Activated T-helper 9 cell treated with anti-CD3 and anti-CD28 coated beads, Interleukin-2, amount 50 U/mL, for 16 hours (primary cell): ENCODE data around the gene APBB2.

Experiments
- DNase-seq: peaks from one replicate; pipeline ENCODE4 v3.0.0-alpha.2; 2020; ENCODE audit warnings: low read depth

APBB2 gene

DNA sequence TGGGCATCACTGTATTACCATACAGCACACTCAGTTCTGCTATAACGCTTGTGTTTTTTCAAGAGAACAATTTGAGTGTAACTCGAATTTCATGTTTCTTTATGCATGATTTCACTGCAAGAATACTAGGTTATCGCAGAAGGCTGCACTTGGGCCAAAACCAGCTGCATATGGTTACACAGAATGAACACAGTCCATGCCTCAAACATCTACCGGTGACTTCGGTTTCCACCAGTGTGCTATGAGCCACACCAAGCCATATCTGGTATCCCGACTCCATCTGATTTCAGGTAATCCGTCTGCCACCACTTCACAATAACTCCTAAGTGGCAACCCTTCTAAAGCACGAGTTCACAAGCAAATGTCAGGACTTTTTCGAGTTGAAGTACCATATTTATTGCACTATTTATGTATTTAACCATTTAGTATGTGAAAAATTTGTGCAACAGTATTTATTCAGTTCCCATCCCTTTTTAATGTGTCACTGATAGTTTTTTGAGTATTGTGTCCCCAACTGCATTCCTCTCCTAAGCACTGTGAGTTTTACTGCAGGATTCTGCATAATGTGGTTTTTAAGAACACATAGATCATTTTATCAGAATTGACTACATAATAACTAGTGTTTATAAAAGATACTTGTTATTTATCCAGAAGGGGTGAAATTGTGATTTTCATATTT is 111.8 kb downstream of the APBB2 start:
- DNase-seq, result no peak

DNA sequence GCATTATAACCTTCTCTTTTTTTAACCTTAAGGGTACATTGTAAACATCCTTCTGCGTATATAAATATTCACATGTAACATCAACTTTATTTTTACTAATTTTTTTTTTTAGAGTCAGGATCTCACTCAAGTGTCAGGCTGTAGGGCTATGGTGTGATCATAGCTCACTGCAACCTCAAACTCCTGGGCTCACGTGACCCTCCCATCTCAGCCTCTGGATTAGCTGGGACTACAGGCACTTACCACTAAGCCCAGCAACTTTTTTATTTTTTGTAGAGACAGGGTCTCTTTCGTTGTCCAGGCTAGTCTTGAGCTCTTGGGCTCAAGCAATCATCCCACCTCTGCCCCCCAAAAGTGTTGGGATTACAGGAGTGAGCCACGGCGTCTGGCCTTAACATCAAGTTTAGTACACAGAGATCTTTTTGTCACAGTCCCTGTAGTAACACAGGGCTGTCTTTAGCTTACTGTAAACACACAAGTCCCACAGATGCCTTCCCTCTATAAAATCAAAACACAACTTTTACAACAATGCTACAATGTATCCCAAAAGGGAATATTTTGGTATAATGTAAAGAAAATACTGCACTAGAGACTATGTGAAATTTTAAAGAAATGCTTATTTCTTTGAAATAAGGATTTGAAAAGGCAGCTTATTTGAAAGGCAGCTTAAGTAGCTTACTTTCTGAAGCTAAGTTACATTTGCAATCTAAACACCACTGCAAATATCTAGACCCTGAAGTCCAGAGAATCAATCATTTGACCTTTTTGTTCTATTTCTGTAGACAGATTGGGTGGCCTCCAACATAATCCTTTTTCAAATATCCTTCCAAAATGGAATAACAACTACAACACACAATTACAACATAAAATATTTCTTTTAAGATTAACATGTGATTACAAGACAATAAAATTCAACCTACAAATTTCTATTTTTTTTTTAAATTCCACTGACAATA is 116.0 kb downstream of the APBB2 start:
- no peak for DNase-seq

DNA sequence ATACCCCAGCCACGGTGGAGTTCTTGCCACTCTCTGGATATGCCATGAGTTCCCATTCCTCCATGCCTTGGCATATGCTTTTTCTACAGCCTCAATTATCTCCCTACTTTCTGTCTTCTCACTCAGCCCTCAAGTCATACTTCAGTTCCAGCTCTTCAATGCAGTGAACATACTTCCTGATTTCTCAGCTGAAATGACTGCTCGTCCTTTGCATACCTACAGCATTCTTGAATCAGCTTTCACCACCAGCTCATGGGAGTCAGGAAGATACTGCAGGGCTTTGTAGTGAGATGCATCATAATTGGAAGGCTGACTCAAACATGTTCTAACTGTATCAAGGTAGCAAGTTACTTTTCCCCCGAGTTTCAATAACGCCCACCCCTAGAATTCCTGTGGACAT is 118.4 kb downstream of the APBB2 start:
- DNase-seq, result no peak

DNA sequence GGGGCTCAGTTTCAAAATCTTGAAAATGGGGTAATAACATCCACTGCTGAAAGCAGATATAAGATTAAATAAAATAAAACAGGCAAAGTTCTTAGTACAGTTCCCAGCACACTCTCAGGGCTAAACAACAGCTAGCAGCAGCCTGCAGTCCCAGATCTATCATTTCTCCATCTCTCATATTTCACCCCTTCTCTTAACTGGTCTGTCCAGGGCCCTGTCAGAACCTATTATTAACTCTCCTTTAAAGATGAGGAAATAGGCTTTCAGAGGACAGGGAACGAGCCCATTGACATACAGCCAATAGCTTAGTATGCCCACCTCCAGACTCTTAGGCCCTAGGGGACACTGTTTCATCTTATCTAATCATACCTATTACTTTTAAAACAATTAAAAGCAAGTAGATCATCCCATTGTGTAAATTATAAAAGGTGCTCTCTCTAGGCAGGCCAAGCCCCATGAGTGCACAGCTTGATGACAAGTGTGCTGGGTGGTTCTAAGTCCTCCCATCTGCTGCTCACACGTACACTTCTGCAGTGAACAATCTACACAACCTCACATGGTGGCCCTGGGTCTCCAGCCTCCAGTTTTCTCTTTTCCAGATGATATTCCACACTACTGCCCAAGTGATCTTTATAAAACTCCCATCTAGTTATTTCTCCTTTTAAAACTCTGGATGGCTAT is 119.0 kb downstream of the APBB2 start:
- no peak for DNase-seq

DNA sequence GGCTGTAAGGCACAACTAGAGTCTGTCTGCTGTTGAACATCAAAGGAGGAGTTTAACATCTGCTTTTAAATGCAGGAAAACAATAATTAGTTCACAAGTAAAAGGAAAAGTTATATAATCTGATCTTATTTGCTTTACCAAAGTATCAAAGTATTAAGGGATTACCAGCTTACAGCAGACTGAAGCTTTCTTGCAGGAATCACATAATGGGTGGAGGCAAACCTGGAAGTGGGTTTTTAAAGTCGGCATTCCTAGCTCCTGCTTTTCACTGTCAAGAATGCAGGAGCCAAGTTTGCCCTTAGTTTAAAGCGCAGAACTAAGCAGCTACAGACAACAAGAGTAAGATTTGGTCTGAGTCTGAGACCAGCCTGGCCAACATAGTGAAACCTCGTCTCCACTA is 122.2 kb downstream of the APBB2 start:
- no peak for DNase-seq

DNA sequence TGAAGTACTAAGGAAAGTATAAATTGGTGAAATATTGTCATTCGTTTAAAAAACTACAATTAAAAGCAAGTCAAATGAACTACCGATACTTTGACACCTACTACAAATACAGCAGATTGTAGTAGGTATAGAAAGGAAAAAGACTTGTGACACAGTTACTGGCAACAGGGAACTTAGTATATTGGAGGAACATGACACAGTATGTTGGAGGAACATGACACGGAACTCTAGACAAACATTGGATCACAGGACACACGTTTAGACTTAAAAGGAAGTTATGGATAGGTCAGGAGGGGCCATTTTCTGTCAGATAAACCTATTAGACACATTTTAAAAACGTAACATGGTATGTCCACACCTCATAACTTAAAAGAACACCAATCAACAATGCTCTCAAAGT is 132.5 kb downstream of the APBB2 start:
- no peak for DNase-seq

DNA sequence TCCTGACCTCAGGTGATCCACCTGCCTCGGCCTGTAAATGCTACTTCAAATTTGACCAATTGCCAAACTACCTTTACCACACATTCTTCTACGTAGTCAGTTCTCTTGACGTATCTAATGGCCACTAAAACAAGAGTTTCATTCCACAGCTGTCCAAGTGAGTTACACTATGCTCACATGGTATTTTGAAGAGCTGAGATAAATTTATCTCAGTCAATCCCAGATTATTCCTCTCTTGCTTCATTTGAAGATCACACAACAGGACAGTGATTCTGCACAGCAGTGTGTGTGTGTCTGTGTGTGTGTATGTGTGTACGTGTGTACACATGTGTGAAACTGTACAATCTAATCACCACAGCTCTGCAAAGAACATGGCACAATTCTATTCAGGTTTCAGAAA is 133.4 kb downstream of the APBB2 start:
- DNase-seq, result no peak

DNA sequence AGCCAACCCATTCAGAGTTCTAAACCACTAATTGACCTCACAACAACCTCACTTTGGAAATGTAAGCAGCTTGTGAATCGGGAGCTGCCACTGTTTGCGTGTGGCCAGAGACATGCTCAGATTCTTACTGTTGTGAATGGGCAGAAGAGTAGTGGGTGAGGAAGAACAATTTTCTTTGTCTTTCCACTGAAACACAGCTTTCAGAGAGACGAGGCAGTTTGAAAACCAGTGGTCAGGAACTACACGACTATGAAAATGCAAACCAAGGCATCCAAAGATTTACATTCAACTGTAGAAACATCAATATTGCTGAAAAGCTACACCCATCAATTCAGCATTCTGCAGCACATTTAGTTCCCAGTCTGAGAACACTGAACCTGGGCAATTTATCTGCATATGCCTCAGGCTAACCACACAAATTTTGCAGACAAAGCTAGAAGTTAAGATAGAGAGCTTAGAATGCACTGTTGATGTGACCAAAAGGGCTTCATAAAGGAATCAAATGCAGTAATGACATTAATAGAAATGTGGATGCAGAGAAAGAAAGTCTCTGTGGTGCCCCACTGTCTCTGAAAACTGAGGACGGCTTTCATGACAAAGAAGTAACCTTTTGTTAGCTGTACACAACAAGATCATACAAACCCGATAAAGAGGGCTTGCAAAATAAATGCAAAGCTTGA is 134.3 kb downstream of the APBB2 start:
- DNase-seq, result no peak

DNA sequence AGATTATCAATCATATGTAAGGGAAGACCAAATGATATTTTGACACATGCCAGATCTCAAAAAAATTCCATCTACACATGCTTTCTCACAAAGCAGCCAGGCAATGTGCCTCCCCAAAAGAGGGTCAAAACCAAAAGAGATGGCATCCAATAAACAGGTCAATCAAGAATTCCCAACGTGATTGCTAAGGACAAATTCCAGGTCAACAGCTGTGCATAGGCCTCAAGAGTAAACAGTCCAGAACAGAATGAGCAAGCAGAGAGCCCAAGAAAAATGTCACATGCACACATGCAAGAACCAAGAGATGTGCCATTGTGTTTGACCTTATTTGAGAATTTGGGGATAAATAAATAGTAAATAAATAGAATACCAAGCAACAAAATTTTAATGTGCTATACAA is 136.7 kb downstream of the APBB2 start:
- no peak for DNase-seq

DNA sequence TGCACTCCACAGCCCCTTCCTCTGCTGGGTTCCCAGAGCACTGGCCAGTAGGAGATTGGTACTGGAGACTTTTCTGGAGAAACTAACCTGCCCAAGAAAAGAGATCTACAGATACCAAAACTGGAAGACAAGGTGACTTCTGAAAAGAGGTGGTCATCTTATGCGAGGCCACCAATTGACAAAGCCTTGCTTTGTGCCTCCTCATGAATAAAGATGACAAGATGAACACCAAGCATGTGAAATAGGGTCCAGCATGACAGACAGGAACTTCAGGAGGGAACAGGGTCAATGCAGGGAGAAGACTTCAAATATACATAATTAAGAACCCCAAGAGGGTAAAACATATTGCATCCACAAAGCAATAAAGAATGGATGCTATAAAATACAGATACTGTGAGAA is 137.9 kb downstream of the APBB2 start:
- no peak for DNase-seq

DNA sequence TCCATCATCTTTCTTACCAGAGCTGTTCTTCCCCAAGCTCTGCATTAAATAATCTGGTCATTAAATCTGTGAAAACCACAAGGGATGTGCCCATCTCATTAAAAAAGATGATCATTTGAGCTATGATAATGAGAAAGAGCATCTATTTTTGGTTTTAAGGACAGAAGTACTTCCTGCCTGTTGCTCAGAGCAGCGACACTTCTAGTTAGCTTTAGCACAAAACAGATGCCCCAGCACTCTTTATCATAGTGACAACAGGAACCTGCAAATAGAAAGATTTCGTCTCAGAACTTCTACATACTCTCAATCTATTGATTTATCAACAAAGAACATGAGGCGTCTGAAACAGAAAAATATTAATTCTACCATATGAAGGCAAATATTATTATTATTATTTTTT is 140.1 kb downstream of the APBB2 start:
- no peak for DNase-seq

DNA sequence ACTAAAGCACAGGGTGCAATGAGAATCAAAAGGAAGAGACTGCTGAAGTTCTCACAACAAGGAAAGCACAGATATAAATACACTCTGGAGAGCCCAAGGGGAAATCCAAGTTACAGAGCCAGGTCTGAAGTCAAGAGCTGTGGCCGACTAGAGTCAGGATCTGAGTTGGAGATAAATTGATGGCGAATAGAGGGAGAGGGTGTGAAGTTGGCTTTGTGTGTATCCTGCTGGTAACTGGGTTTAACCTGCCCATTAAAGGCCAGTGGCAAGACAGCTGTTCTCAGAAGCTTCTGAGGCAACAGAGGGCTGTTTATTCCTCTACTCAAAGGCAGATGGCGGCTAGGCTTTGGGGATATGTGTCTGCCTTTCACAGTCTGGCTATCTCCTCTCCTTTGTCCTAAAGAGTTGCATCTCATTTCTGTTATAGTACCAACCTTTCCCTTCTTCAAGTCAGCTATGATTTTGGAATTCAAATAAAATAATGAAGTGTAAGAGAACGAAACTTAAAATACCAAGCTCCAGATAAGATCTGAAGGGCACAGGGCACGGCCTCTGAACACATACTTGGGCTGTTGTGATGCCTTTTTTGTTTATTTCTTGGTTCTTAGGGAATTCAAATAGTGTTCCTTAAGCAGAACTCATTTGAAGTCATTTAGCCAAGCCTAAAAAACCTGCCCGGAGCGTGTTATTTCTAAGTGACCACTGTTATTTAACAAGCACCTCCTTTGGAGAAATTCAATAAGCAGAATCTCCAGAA is 142.1 kb downstream of the APBB2 start:
- DNase-seq, result no peak

DNA sequence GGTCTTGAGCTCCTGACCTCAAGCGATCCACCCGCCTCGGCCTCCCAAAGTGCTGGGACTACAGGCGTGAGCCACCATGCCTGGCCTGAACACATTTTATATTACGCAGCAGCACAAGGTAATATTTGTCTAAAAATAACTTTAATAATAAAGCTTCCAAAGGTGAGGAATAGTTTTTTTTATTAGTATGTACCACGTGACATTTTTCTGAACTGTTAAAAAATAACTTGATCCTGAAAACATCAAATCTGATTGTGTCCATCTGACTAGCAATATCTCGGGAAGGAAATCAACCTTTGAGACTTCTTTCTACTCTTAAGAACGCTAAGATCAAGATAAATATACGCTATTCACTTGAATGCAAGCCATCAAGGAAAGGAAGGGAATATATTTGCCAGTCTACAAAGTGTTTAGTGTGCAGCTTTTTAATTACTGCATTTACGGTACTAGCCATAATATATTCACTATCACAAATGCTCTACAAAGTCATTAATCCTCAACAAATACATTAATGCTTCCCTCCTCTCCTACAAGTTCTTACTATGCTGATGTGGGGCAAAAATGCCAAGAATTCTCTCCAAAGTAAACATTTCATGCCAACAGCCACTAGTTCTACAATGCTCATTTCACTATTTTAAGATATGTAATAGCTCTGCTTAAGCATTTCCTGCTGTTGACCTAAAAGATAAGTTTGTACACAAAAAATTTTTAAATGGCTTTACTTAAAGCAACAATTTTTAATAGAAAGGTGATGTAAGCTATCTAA is 143.6 kb downstream of the APBB2 start:
- DNase-seq, result no peak

DNA sequence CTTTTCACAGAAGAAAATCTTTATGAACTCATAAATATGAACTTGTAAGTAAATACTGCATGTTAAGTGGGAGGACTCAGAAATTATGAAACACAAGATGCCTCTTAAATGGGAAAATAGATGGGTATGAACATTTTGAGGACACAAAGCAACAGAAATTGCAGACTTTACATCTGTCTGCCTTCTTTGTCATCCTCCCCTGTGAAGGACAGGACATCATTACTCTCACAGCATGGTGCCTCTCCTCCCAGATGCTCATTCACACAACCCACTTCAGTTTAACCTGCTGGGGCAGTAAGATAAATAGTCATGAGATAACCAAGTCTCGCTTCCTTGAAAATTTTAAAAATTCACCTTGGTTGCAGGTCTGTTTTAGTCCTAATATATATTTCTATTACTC is 144.5 kb downstream of the APBB2 start:
- no peak for DNase-seq

DNA sequence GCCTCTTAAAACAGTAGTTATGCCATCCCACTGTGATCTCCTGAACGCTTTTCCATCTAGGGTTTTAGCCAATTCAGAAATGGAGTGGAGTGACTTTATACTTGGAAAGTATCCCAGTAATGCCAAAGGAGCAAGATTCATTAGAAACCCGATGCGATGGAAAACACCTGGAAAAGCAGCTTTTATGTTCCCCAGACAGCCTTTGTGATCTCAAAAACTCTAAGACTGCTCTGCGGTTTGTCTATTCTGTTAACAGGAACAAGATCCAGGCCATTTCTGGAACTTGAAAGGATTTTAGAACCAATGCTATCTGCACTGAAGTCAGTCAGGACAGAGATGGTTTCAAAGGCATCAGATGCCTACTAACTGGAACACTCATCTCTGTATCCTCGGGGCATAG is 145.1 kb downstream of the APBB2 start:
- no peak for DNase-seq

DNA sequence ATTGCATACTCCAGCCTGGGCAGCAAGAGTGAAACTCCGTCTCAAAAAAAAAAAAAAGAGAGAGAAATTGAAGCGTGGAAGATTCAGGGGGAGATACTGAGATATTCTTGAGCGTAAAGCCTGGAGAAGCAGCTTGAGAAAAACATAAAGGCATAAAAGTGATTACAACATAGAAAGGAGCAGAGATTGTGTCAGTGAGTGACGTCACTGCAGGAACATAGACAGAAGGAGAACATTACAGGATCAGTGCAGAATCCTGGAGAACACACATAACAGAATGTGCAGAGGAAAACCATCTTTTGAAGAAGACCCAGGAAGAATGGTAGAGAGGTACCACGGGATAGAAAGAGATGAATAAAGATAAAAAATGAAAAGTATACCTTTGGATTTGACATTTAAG is 147.0 kb downstream of the APBB2 start:
- no peak for DNase-seq

DNA sequence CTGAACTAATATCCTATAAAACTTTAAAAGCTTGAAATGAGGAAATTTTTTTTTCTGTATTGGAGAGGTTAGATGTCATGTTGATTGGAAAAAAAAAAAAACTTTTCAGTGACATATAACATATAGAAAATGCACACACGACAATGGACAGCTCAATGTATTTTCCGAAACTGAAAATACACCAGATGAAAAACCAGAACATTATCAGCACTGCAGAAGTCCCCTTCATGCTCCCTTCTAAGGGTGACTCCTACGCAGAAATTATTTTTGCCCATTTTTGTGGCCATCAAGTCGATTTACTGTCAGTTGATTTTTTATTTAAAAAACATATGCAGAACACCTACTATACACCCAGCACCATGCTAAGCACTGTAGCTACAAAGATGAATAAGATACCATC is 148.3 kb downstream of the APBB2 start:
- DNase-seq, result no peak

DNA sequence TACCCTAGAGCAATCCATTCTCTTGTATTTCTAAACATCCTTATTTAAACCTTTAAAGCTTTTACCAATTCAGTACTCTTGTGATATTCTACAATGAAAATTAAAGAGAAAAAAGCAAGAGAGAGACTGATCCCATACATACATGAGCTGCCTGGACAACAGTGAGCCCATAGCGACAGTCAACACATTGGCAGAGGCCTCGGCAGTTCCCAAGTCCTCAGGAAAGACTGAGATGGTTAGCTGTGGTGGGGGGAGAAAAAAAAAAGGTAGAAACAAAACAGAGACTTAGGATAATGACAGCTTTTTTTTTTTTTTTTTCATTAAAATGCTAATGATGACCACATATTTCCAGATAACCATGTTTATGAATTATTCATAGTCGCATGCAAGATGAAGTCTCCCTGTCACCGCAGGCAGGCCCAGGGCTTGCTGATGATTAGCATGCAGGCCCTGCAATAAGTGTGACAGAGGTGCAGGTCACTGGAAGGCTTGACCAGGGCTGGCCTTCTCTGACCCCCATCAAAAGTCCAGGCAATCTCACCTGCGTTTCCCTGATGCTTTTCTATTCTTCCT is 148.8 kb downstream of the APBB2 start:
- no peak for DNase-seq

DNA sequence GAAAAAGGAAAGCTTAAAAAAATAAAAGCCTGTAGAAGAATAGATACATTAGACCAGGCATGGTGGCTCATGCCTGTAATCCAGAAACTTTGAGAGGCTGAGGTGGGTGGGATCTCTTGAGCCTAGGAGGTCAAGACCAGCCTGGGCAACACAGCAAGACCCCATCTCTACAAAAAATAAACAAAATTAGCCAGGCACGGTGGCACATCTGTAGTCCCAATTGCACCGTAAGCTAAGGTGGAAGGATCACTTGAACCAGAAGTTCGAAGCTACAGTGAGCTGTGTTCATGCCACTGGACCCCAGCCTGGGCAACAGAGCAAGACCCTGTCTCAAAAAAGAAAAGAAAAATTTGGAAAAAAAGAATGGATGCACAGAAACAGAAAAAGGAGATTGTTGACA is 149.4 kb downstream of the APBB2 start:
- DNase-seq, result no peak

DNA sequence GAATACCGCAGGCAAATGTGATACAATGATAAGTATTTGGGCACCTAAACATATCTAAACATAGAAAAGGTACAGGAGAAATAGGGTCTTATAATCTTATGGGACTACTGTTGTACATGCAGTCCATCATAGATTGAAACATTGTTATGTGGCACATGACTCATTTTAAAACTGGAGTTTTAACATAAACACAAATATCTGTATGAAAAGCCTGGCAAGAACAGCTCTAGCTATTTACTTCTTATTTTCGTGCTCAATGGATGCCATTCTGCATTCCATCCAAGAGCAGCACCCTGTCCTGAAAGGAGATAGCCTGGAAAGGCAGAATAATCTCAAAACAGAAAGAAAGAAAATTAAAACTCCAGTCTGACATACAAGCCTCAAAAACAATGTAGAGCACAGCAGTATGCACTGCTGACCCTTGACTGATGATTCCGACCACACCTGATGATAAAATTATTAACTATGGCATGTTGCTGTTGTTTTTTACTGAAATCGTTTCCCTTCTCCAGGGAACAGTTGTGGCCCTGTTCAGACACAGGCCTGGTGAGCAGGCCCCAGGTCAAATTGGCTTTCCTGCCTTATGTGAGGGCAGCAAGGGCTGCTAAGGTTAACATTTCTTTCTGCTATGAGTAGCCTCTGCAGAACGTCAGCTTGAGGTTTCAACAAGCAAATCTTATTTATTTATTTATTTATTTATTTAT is 152.7 kb downstream of the APBB2 start:
- no peak for DNase-seq
